Spleen (tissue), 7 donors: ENCODE results near the gene PTGR1.
"Not testable (repeated sequence)": the region's sequence is repeated elsewhere in the genome, so short reads cannot be mapped to it uniquely, and the experiment has no call there.

ENCODE experiments used
- POLR2A ChIP-seq, 3 donors: fragments of 450-650 bp; IDR thresholded peaks; one replicate each; pipeline ENCODE4 v1.5.1; 2017; ENCODE audit warnings: antibody characterized with exemption in 3 of 3, mild to moderate bottlenecking in 1 of 3
- TF ChIP-seq, protein P1 (sequence below), 11 experiments: fragments of 200-600 bp in 7 of 11; fragments of 450-650 bp in 4 of 11; sonication (generic) in 4 of 11; IDR thresholded peaks in 8 of 11; conservative IDR thresholded peaks in 3 of 11; 1 replicate in 7 of 11; 2 replicates in 4 of 11; pipeline versions ENCODE4 v1.4.0 to v1.8.0; 2016 to 2021; ENCODE audit warnings: antibody characterized with exemption in 11 of 11, inconsistent platforms in 4 of 11, mild to moderate bottlenecking in 1 of 11
- donor health status: DM: no; HTN: no; CAD: no; lungs with moderate emphysema.
- donor health status: DM: no; HTN: no; CAD: no.
- donor health status: DM: no; HTN: no; CAD: no.

DNA sequence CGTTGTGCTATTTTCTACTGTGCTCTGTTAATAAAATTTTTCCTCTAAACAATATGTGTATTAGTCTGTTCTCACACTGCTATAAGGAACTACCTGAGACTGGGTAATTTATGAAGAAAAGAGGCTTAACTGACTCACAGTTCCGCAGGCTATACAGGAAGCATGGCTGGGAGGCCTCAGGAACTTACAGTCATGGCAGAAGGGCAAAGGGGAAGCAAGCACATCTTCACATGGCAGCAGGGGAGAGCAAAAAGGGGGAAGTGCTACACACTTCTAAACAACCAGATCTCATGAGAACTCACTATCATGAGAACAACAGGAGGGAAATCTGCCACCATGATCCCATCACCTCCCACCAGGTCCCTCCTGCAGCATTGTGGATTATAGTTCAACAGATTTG lies 44.0 kb downstream of the PTGR1 start:
- TF ChIP-seq, protein P1, sequence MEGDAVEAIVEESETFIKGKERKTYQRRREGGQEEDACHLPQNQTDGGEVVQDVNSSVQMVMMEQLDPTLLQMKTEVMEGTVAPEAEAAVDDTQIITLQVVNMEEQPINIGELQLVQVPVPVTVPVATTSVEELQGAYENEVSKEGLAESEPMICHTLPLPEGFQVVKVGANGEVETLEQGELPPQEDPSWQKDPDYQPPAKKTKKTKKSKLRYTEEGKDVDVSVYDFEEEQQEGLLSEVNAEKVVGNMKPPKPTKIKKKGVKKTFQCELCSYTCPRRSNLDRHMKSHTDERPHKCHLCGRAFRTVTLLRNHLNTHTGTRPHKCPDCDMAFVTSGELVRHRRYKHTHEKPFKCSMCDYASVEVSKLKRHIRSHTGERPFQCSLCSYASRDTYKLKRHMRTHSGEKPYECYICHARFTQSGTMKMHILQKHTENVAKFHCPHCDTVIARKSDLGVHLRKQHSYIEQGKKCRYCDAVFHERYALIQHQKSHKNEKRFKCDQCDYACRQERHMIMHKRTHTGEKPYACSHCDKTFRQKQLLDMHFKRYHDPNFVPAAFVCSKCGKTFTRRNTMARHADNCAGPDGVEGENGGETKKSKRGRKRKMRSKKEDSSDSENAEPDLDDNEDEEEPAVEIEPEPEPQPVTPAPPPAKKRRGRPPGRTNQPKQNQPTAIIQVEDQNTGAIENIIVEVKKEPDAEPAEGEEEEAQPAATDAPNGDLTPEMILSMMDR (IDR thresholded peaks at IDR 0.05 in 8 of 11, conservative IDR thresholded peaks at IDR 0.05 in 3 of 11): not testable (repeated sequence)
- not testable (repeated sequence) for TF ChIP-seq POLR2A (IDR thresholded peaks at IDR 0.05)
